Liver (tissue), 3 donors: ENCODE results near the gene ATP1A3.
"Not testable (repeated sequence)": the region's sequence is repeated elsewhere in the genome, so short reads cannot be mapped to it uniquely, and the experiment has no call there.

ENCODE experiments used
- ATF3 ChIP-seq: IDR thresholded peaks from 2 replicates; pipeline ENCODE4 v1.6.1; 2016; ENCODE audit warnings: antibody characterized with exemption
- CTCF ChIP-seq: fragments of 150-350 bp; IDR thresholded peaks from 2 replicates; pipeline ENCODE4 v1.5.1; 2017; ENCODE audit warnings: improper control_type of control experiment, low read depth, low read length; ENCODE audit not compliant: missing input control
- REST ChIP-seq: IDR thresholded peaks from 2 replicates; pipeline ENCODE4 v1.6.1; 2016; ENCODE audit warnings: antibody characterized with exemption, mild to moderate bottlenecking
- donor health status: healthy.
- donor health status: healthy.

- TF ChIP-seq ATF3, CTCF, REST: not testable (repeated sequence)
Observed at GRCh38 chr19:42040491-42040890, 46.5 kb upstream of the ATP1A3 start.
